Activated CD8-positive, alpha-beta memory T cell treated with anti-CD3 and anti-CD28 coated beads, Interleukin-2, amount 50 U/mL, for 48 hours (primary cell): ENCODE results near the gene PRKAB1.

Experiments
- DNase-seq: peaks from one replicate; pipeline ENCODE4 v3.0.0-alpha.2; 2020

PRKAB1 gene

DNA sequence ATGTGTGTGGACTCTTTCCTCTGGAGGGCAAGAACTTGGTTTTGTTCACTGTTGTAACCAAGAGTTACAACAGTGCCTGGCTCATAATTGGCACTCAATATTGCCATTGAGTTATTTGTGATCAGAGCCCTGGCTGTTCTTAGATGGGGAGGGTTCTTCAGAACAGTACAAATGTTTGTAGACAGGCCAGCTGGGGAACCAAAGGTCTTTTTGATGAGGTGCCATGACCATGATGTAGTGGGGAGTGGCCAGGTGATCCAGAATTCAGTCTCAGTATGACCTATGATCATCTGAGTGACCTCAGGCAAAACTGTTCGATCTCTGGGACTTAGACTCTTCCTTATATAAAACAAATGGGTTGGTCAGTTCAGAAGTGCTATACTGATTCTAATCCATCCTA, 3.3 kb upstream of the PRKAB1 start:
- DNase-seq, result no peak

DNA sequence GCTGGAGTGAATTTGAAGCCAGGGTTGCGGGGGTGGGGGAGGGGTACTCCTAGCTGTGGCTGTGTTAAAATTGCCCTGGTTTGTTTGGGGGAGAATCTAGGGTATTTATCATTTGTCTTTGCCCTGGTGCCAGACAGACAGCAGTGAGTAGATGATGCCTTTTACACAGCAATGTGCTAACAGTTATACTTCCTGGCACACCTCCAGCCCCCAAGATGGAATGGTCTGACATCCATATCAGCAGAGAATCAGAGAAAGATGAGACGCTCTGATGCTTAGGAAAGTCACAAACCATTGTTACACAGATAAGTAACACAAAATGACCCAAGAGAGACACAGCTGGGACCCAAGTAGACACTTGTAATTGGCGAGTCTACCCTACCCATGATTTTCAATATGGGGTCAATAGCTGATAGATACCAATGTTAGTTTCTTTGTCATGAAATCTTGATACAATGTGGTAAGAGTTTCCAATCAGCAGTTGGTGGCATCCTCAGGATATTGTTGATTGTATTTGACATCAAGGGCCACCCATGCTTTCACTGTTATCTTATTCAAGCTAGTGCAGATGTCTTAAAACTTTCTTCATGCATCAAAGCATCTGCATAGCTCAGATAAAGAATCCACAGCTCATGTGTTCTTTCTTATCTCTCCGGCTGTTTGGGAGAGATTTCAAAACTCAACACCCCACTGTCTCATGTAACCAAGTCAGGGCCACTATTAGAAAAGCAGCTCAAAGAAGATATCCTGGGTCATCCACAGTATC, 2.6 kb upstream of the PRKAB1 start:
- DNase-seq, result no peak

GRCh38 chr12:119666226-119666795, 1.6 kb upstream of the PRKAB1 start:
- no peak for DNase-seq

GRCh38 chr12:119666900-119667576, 895 bp upstream of the PRKAB1 start:
- no peak for DNase-seq

- no peak for DNase-seq
These were observed 450 bp downstream of the PRKAB1 start for GRCh38 chr12:119668324-119668841.

GRCh38 chr12:119669744-119670472, 2.0 kb downstream of the PRKAB1 start:
- no peak for DNase-seq

- no peak for DNase-seq
These were observed 3.1 kb downstream of the PRKAB1 start for GRCh38 chr12:119671070-119671469.

DNA sequence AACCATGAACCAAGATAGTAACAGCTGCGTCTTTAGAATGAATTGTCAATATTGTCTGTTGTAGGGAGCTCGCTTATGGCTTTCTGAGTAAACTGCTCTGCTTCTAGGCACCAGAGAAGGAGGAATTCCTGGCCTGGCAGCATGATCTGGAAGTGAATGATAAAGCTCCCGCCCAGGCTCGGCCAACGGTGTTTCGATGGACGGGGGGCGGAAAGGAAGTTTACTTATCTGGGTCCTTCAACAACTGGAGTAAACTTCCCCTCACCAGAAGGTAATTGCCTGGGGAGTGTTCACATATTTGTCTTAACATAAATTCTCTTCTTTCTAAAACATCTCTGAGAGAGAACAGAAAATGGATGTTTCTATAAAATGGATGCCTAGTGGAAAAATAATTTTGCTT, 4.3 kb downstream of the PRKAB1 start:
- DNase-seq, result no peak

DNA sequence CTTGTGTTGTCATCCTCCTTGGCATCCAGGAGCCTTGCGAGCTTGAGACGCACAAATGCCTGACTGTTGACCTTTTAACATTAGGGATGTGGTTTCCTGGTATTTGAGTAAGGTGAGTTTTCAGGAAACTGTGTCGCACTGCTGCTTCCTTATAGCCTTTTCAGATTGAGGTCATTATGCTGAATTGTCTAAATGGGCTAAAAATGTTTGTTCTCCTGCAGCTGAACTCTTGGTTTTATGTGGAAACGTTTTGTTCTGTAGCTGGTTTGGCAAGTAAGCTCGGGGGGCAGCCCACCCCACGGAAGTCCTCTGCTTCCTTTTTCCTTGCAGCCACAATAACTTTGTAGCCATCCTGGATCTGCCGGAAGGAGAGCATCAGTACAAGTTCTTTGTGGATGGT, 5.7 kb downstream of the PRKAB1 start:
- no peak for DNase-seq

DNA sequence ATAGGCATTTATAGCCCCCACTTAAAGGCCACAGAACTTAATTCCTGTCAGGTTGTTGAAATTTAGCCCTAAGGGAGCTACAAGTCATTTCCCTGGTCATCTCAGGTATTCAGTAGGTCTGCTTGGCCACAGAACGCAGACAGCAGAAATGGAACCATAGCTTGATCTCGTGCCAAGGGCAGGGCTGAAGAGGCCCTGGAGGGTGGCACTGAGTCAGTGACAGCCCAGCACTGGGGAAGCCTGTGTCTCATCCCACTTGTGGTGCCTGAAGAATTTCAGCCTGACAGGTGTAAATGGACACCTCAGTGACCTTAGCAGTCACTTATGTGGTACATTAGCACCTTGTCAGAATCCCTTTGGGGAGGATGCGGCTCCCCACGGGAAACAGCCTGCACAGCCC, 6.6 kb downstream of the PRKAB1 start:
- no peak for DNase-seq

- DNase-seq, result no peak
These were observed 8.1 kb downstream of the PRKAB1 start for GRCh38 chr12:119676022-119676421.

DNA sequence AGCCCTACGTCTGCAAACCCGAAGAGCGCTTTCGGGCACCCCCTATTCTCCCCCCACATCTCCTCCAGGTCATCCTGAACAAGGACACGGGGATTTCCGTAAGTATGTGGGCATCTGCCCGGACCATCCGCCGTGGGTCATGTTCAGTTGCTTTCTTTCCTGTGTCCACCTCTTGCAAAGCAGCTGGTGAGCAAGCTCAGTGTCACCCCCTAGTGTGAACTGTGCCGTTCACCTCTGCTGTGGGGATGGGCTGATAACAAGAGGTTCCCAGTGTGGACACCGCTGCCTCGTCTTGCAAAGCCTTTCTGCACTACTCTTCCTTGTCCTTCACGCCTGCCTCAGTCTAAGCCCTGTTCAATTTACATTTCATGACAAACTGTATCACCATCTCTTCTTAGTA, 8.6 kb downstream of the PRKAB1 start:
- no peak for DNase-seq

DNA sequence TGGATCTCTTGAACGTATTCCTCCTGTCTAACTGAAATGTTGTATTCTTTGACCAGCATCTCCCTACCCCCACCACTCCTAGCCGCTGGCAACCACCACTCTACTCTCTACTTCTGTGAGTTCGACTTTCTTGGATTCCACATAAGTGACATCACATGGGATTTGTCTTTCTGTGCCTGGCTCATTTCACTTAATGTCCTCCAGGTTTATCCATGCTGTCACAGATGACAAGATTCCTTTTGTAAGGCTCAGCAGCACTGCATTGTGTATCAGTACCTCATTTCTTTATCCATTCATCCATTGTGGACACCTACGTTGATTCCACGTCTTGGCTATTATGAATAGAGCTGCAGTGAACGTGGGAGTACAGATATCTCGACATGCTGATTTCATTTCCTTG, 10.5 kb downstream of the PRKAB1 start:
- DNase-seq, result no peak

GRCh38 chr12:119679081-119679480, 11.1 kb downstream of the PRKAB1 start:
- no peak for DNase-seq

DNA sequence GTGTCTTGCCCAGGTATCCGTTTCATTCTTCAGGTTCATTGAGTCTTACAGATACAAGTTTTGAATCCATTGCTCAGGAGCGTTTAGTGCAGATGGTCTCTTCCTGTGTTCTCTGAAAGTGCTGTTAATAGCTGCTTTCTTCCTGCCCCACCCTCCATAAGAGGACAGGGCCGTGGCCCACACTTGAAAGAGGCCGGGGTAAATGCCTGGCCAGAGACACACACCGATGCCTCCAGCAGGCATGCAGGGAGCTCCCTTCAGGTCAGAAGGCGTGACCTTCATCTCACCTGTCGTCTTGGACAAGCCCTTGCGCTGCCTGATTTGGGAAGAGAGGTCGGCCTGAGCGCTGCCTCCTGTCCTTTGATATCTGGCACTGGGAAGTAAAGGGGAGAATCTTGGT, 11.6 kb downstream of the PRKAB1 start:
- no peak for DNase-seq

- DNase-seq, result no peak
These were observed 13.2 kb downstream of the PRKAB1 start for GRCh38 chr12:119681111-119681510.

DNA sequence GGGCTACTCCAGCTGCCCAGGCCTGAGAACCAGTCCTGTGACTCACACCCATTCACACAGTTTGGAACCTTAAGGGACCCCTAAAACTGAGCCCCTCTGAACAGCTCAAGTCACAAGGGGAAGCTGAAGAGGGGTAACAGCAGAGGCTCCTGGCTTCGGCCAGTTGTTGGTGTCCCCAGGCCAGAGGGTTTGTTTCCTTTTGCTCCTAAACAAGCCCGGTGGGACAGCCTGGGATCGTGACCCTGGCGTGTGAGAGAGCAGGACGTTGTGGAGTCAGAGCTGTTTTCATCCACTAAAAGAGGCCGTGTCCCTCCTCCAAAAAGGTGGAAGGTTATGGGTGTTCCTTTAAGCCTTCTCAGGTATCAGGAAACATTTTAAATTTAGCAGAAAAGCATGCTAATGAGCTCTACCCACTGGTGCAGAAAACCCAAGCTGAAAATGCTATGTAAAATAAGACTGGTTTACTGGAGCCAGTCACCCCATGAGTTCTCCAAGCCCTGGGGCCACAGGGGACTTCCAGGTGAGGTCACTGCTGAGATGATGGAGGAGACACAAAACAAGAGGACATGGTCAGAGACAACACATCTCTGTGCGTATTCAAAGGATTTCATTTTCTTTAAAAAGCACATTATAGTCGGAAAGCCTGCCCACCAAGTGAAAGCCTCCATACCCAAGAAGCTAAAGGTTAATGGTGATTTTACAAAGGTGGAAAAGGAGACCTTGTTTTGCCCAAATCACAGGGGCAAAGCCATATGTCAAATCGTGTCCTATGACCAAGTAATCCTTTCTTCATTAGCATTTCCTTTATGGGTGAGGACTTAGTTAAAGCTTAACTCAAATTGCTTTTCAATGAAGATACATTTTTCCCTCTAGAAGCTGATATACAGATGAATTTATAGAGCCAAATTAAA, 14.1 kb downstream of the PRKAB1 start:
- DNase-seq, result no peak

- DNase-seq, result no peak
These were observed 14.8 kb downstream of the PRKAB1 start for GRCh38 chr12:119682639-119683252.

DNA sequence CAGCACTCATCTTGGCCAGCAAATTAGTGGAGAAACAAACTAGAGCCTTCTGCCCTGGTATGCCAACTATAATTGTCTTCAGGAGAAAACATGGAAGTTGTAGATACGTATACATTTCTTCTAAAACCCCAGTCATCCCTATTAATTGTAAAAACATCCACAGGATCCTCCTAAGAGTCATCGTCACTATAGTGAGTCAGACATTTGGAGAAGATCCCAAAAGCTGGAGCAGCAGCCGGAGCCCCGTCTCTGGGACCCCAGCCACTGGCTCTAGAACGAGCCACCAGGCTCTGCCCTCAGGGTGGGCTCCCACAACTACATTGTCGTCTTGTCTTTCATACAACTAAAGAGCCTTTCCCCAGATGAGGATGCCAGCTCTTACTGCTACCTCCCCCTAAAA, 15.5 kb downstream of the PRKAB1 start:
- DNase-seq, result no peak

GRCh38 chr12:119683816-119684215, 15.9 kb downstream of the PRKAB1 start:
- no peak for DNase-seq

GRCh38 chr12:119684711-119685369, 16.9 kb downstream of the PRKAB1 start:
- DNase-seq, result no peak
